Fibroblast of skin of left biceps (primary cell): ENCODE measurements around the gene PPP1R8.
"Not testable (repeated sequence)": the region's sequence is repeated elsewhere in the genome, so short reads cannot be mapped to it uniquely, and the experiment has no call there.

Experiments
- DNase-seq, 2 experiments: peaks; one replicate each; pipeline ENCODE4 v3.0.0-alpha.2; 2013; ENCODE audit warnings: low read depth in 2 of 2

Gene PPP1R8

GRCh38 chr1:27832762-27833161, 2.2 kb downstream of the PPP1R8 start:
- DNase-seq = peak; percentile 15 to 18

GRCh38 chr1:27833470-27833869, 2.9 kb downstream of the PPP1R8 start:
- DNase-seq = no peak

- DNase-seq = no peak
Observed at GRCh38 chr1:27835046-27835445, 4.5 kb downstream of the PPP1R8 start.

GRCh38 chr1:27835501-27835900, 4.9 kb downstream of the PPP1R8 start:
- DNase-seq = no peak

- no peak for DNase-seq
Observed at GRCh38 chr1:27849951-27850350, 19.4 kb downstream of the PPP1R8 start.

GRCh38 chr1:27855085-27855484, 24.5 kb downstream of the PPP1R8 start:
- DNase-seq = no peak

- DNase-seq = no peak
Observed at GRCh38 chr1:27856561-27857343, 26.2 kb downstream of the PPP1R8 start.

GRCh38 chr1:27857552-27857951, 27.0 kb downstream of the PPP1R8 start:
- not testable (repeated sequence) for DNase-seq

GRCh38 chr1:27858072-27858948, 27.7 kb downstream of the PPP1R8 start:
- peak; percentile 47 to 53 for DNase-seq

GRCh38 chr1:27858949-27859576, 28.5 kb downstream of the PPP1R8 start:
- no peak for DNase-seq

- no peak for DNase-seq
Observed at GRCh38 chr1:27861436-27861835, 30.9 kb downstream of the PPP1R8 start.

GRCh38 chr1:27862004-27862403, 31.4 kb downstream of the PPP1R8 start:
- no peak for DNase-seq

- DNase-seq = peak; percentile 63 to 69
Observed at GRCh38 chr1:27862671-27863537, 32.3 kb downstream of the PPP1R8 start.

GRCh38 chr1:27863538-27863915, 32.9 kb downstream of the PPP1R8 start:
- DNase-seq = no peak

GRCh38 chr1:27864264-27864895, 33.8 kb downstream of the PPP1R8 start:
- DNase-seq = no peak

- no peak for DNase-seq
Observed at GRCh38 chr1:27865821-27866220, 35.2 kb downstream of the PPP1R8 start.

- no peak for DNase-seq
Observed at GRCh38 chr1:27868556-27868931, 38.0 kb downstream of the PPP1R8 start.

GRCh38 chr1:27868932-27869718, 38.5 kb downstream of the PPP1R8 start:
- DNase-seq = no peak

GRCh38 chr1:27869719-27870085, 39.1 kb downstream of the PPP1R8 start:
- no peak for DNase-seq

GRCh38 chr1:27871076-27871475, 40.5 kb downstream of the PPP1R8 start:
- DNase-seq = not testable (repeated sequence)
